Common myeloid progenitor, CD34-positive (primary cell): ENCODE results near the gene WHRN.

Source experiments
- CTCF ChIA-PET: fragments of 350-600 bp; sonication (Branson Sonifier 250); formaldehyde crosslinking; loops from one replicate; lab custom pipeline; 2021; ENCODE audit warnings: antibody characterized with exemption; lab: Charles Lee
- POLR2A ChIA-PET: fragments of 350-600 bp; sonication (Branson Sonifier 250); formaldehyde crosslinking; loops from one replicate; lab custom pipeline; 2021; ENCODE audit warnings: antibody characterized with exemption; lab: Charles Lee
- DNase-seq, 3 donors: peaks; one replicate each; pipeline versions ENCODE4 v3.0.0 to v3.0.0-alpha.2; 2013
- H3K27ac ChIP-seq, 2 experiments: 1 replicate in 1 of 2; 2 replicates in 1 of 2; pipeline ENCODE4 v1.7.0; 2013; ENCODE audit warnings: inconsistent platforms in 2 of 2, low read length in 2 of 2, mild to moderate bottlenecking in 2 of 2, low read depth in 1 of 2, moderate library complexity in 1 of 2; ENCODE audit not compliant: severe bottlenecking in 2 of 2, insufficient read depth in 1 of 2, poor library complexity in 1 of 2
- H3K27me3 ChIP-seq, 5 experiments: replicated peaks in 2 of 5; 1 replicate in 3 of 5; 2 replicates in 2 of 5; pipeline versions ENCODE4 v1.6.1 to v1.7.0; 2013; ENCODE audit warnings: low read length in 4 of 5, mild to moderate bottlenecking in 2 of 5, moderate library complexity in 2 of 5, inconsistent platforms in 1 of 5; ENCODE audit not compliant: insufficient read depth in 5 of 5, control insufficient read depth in 4 of 5
- H3K36me3 ChIP-seq, 4 experiments: 1 replicate in 2 of 4; 2 replicates in 2 of 4; pipeline versions ENCODE4 v1.6.1 to v1.7.0; 2013; ENCODE audit warnings: low read length in 3 of 4, control low read depth in 1 of 4, mild to moderate bottlenecking in 1 of 4; ENCODE audit not compliant: control insufficient read depth in 4 of 4, insufficient read depth in 4 of 4
- H3K4me1 ChIP-seq, 4 experiments: 1 replicate in 3 of 4; 2 replicates in 1 of 4; pipeline versions ENCODE4 v1.6.1 to v1.7.1; 2013; ENCODE audit warnings: low read length in 3 of 4, mild to moderate bottlenecking in 3 of 4, control low read depth in 1 of 4, inconsistent platforms in 1 of 4, moderate library complexity in 1 of 4; ENCODE audit not compliant: control insufficient read depth in 4 of 4, insufficient read depth in 4 of 4; ENCODE audit errors: control extremely low read depth in 1 of 4
- H3K4me3 ChIP-seq, 7 experiments: 1 replicate in 4 of 7; 2 replicates in 3 of 7; pipeline versions ENCODE4 v1.5.1 to v1.7.0; 2013; ENCODE audit warnings: mild to moderate bottlenecking in 7 of 7, low read length in 6 of 7, moderate library complexity in 6 of 7, inconsistent platforms in 2 of 7, low read depth in 2 of 7, control low read depth in 1 of 7; ENCODE audit not compliant: insufficient read depth in 4 of 7, control insufficient read depth in 1 of 7; ENCODE audit errors: extremely low read depth in 1 of 7
- H3K9me3 ChIP-seq, 5 experiments: 1 replicate in 4 of 5; 2 replicates in 1 of 5; pipeline versions ENCODE4 v1.6.1 to v1.7.1; 2013; ENCODE audit warnings: low read length in 4 of 5, mild to moderate bottlenecking in 2 of 5, inconsistent platforms in 1 of 5, low read depth in 1 of 5, moderate library complexity in 1 of 5; ENCODE audit not compliant: control insufficient read depth in 4 of 5, insufficient read depth in 2 of 5; ENCODE audit errors: control extremely low read depth in 1 of 5
- WGBS: methylation state at CpG from one replicate; pipeline ENCODE4 v1.1.5; 2013; ENCODE audit not compliant: insufficient coverage; 5-methylcytosine and 5-hydroxymethylcytosine counted together

WHRN gene

DNA sequence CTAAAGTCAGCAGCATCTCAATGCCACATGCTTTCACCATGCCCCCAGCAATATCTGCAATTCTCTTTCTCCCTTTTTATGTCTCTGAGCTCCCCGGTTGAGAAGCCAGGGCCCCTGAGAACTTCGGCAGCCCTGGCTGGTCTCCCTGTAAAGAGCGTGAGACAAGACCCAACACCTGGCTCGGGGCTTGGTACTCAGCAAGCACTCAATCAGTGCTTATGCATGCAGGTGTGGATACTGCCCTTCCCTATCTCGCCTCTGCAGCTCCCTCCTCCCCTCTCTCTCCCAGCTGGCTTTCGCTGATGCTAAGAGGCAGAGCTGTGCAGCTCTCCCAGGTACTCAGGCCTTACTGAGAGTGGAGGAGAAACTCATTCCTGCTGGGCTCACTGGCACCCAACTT is 75.8 kb downstream of the WHRN start:
- POLR2A ChIA-PET: no interaction called here
- H3K9me3 ChIP-seq: no peaks in the 10 kb centered on the region
- H3K27ac ChIP-seq: no peak overlapping the region
- DNase-seq: no peak
- CTCF ChIA-PET: interaction anchor here (1.1 to 1.9 kb wide), 11 partner anchors 11 to 633 kb away, joined by 3 to 9 read pairs (median 4); no protein-coding TSS in a partner anchor
- peaks cover 0 to 9% (median 2%) of the 10 kb centered on the region in 4 experiments for H3K4me1 ChIP-seq
- peaks cover 0 to 2% (median 0%) of the 10 kb centered on the region in 5 experiments for H3K27me3 ChIP-seq
- H3K4me3 ChIP-seq: no peak overlapping the region
- no peaks in the 10 kb centered on the region for H3K36me3 ChIP-seq
- 98% methylated on average over 5 of the region's 6 CpGs for WGBS

DNA sequence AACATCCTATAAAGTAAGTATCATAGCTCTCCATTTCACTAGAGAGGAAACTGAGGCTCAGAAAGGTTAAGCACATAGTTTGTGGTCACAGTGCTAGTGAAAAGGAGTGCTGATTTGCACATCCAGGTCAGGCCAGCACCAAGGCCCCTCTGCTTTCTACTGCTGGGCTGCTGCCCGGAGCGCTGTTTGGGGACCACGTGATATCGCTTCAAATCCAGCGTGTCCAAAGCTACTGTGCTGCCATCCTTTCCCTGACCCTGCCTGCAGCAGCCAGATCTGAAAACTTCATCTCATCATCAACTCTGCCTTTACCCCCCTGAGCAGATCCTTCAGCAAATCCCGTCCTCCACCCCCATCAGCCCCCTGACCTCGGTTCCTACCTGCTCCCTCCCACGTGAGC is 76.8 kb downstream of the WHRN start:
- POLR2A ChIA-PET: interaction anchor here (0.7 kb wide), 1 partner anchor 265 kb away, joined by 6 read pairs; no protein-coding TSS in a partner anchor
- no peaks in the 10 kb centered on the region for H3K36me3 ChIP-seq
- H3K9me3 ChIP-seq: no peaks in the 10 kb centered on the region
- DNase-seq: no peak
- peaks cover 0 to 2% (median 0%) of the 10 kb centered on the region in 5 experiments for H3K27me3 ChIP-seq
- no peak overlapping the region for H3K4me3 ChIP-seq
- no peak overlapping the region for H3K27ac ChIP-seq
- CTCF ChIA-PET: interaction anchor here (0.8 to 1.9 kb wide), 9 partner anchors 10 to 634 kb away, joined by 3 to 9 read pairs (median 4); no protein-coding TSS in a partner anchor
- WGBS: 90% methylated on average over 5 of the region's 8 CpGs
- no peaks in the 10 kb centered on the region for H3K4me1 ChIP-seq

DNA sequence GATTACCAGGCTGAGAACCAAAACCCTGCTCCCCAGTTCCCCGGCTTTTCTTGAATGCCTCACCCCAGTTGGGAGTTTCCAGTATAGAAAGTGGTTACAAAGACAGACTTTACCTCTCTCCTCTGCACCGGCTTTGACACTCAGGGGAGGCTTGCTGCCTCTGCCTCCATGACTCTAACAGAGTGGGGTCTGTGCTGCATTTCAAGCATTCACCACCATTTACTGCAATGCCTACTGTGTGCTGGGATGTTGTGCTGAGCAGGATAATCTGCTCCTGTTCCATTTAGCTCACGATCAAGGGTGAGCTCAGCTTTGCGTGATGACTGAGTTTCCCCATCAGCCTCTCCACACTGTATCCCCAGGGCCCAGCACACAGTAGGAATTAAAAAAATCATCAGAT is 77.6 kb downstream of the WHRN start:
- Histone ChIP-seq H3K36me3 (no peaks in the 10 kb centered on the region), H3K4me3 (no peak overlapping the region), H3K27me3 (peaks cover 0 to 2% (median 0%) of the 10 kb centered on the region in 5 experiments), H3K27ac (no peak overlapping the region), H3K4me1 (no peaks in the 10 kb centered on the region), H3K9me3 (no peaks in the 10 kb centered on the region)
- ChIA-PET POLR2A (no interaction called here), CTCF (interaction anchor here (0.8 to 1.6 kb wide), 6 partner anchors 8 to 81 kb away, joined by 3 to 4 read pairs (median 3); no protein-coding TSS in a partner anchor)
- WGBS: 100% methylated on average over 2 of the region's 4 CpGs
- DNase-seq: no peak

DNA sequence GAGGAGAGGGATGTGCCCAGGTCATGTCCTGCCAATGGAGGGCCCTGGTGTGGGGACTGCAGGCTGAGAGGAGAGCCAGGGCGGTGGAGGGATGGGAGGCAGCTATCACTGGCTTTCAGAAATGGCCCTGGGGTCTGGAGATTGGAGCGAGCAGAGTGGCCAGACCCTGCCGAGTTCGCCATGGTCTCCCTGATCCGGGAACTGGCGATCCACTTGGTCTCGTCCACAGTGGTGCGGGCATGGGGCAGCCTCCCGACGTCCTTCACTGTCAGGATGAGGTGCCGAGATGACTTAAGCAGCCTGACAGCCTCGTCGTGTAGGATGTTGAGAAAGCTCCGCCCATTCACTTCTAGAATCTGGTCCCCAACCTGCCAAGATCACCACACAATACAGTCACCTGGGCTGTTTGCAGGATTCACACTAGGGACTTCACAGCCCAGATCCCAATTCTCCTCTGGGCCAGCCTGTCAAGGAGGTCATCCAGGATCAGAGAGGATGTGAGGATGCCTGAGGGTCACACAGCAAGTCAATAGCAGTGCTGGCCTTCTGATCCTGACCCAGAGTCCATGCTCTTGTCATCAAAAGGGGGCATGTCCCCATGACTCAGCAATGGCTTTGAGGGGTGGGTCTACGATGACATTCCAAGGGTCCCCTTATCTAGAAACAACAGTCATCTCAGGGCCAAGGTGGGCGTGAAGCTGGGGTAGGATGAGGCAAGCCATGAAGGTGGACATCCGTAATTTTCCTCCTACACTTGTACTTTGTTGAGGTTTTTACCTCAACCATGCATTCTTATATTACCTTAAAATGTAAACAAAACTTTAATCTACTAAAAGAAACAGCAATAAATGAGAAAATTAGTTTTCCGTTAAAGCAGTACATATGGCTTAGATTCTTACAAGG is 79.0 kb downstream of the WHRN start:
- ChIA-PET POLR2A (interaction anchor here (0.5 kb wide), 1 partner anchor 79 kb away, joined by 3 read pairs; the partner anchor contains the start of gene WHRN), CTCF (interaction anchor here (1.0 to 1.6 kb wide), 4 partner anchors 9 to 254 kb away, joined by 3 to 4 read pairs (median 3); no protein-coding TSS in a partner anchor)
- Histone ChIP-seq H3K27ac (no peak overlapping the region), H3K9me3 (no peaks in the 10 kb centered on the region), H3K36me3 (no peaks in the 10 kb centered on the region), H3K4me1 (no peaks in the 10 kb centered on the region), H3K4me3 (no peak overlapping the region), H3K27me3 (peaks cover 0 to 2% (median 0%) of the 10 kb centered on the region in 5 experiments)
- no peak for DNase-seq
- WGBS: 97% methylated on average over 15 of the region's 18 CpGs

DNA sequence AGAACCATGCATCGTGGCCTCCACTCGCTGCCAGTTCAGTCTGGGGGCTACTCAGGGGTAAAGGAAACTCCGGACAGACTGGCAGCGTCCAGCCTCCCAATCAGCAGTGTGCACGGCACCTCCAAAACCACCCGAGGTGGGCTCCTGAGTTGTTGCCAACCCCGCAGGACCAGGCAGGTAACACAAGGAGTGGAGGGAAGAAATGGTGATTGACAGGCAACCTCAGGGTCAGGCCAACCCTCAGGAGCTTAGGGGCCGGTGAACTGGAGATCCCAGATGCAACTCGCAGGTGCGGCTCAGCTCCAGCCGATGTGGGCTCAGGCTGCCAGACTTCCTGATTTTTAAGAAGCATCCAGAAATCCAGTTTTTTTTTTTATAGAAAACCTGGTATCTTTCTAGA is 80.1 kb downstream of the WHRN start:
- ChIA-PET CTCF (interaction anchor here (0.6 to 2.0 kb wide), 6 partner anchors 12 to 256 kb away, joined by 3 to 6 read pairs (median 4); no protein-coding TSS in a partner anchor), POLR2A (interaction anchor here (0.6 kb wide), 1 partner anchor 104 kb away, joined by 3 read pairs; no protein-coding TSS in a partner anchor)
- H3K27ac ChIP-seq: no peak overlapping the region
- H3K4me3 ChIP-seq: no peak overlapping the region
- H3K9me3 ChIP-seq: no peaks in the 10 kb centered on the region
- no peak for DNase-seq
- no peaks in the 10 kb centered on the region for H3K4me1 ChIP-seq
- 96% methylated on average over 9 of the region's 11 CpGs for WGBS
- H3K27me3 ChIP-seq: peaks cover 0 to 2% (median 0%) of the 10 kb centered on the region in 5 experiments
- H3K36me3 ChIP-seq: no peaks in the 10 kb centered on the region

DNA sequence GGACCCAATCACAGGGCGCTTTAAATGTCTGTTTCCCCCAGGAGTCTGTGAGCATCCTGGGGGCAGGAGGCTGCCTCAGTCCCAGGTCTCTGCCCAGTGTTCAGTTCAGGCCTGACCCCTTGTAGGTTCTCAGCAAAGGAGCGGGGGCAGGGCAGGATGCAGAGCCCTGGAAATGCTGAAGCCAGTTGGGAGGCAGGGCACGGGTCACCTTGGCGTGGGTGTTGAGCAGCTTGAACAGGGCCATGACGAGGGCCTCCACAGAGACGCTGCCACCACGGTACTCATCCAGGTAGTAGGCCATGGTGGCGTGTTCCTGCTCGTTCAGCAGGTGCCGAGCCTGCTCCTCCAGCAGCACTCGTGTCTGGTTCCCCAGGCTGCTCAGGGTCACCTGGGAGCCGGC is 81.1 kb downstream of the WHRN start:
- H3K36me3 ChIP-seq: no peaks in the 10 kb centered on the region
- H3K4me3 ChIP-seq: no peak overlapping the region
- WGBS: 100% methylated on average over 10 of the region's 12 CpGs
- ChIA-PET CTCF (interaction anchor here (2.0 to 5.9 kb wide), 2 partner anchors 13 to 16 kb away, joined by 6 to 43 read pairs; no protein-coding TSS in a partner anchor), POLR2A (no interaction called here)
- no peaks in the 10 kb centered on the region for H3K27me3 ChIP-seq
- no peaks in the 10 kb centered on the region for H3K4me1 ChIP-seq
- H3K9me3 ChIP-seq: no peaks in the 10 kb centered on the region
- no peak for DNase-seq
- no peak overlapping the region for H3K27ac ChIP-seq
